AG09319 (cell line): ENCODE results near the gene ST14.
"Not testable (repeated sequence)": the region's sequence is repeated elsewhere in the genome, so short reads cannot be mapped to it uniquely, and the experiment has no call there.

Experiments
- DNase-seq: peaks from one replicate; pipeline ENCODE4 v3.0.0-alpha.2; 2010; ENCODE audit warnings: low read depth; ENCODE audit errors: extremely low read depth
- TF ChIP-seq, protein P1 (sequence below): IDR thresholded peaks from 2 replicates; pipeline ENCODE4 v1.5.1; 2011; ENCODE audit warnings: low read depth, mild to moderate bottlenecking, inconsistent platforms, low read length, moderate library complexity

Gene ST14

DNA sequence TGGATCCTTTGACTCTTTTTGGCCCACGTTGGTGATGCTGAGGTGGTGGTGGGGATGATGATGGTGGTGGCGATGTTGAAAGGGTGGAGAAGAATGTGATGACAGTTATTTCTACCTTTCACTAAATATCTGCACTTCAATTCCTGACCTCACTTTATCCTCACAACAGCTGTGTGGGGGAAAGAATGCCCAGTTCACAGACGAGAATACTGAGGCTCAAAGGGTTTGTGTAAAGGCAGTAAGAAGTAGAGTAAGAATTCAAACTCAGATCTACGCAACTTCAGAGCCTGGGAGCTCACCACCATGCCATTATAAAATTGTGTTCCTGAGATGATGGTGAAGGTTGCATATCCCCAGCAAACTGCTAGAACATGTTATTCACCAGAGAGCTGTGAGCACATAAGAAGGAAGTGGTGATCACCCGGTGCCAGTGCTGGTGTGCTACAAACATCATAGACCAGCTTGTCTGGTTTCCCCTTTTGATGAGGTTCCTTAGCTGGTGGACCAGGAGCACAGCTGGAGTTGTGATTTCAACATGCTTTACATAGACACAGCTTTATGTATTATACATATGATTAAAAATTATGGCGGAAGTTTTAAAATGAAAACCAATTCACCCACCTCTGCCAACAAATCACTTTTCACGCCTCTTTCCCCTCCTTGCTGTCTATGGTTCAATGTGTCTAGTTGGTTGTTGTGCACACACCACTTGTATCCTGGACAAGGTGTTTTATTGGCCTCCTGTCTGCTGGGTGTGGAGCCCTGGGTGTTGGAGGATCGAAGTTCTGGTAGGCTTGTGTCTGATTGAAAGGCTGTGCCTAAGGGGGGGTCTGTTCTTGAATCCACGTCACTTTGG is 6.2 kb downstream of the ST14 start:
- DNase-seq, result no peak

DNA sequence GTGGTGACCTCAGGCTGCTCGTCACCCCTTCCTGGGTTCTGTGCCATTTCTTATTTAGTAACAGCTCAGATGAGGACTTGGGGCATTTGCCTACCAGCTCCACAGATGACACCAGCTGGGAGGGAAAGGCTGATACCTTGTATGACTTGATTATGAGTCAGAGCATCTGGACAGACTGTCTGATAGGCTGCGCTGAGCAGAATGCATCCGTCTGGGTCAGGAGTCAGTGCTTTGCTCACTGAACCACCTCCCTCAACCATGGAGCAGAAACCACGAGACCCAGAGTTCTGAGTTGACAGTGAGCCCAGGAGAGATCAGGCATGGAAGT is 6.8 kb downstream of the ST14 start:
- TF ChIP-seq, protein P1, sequence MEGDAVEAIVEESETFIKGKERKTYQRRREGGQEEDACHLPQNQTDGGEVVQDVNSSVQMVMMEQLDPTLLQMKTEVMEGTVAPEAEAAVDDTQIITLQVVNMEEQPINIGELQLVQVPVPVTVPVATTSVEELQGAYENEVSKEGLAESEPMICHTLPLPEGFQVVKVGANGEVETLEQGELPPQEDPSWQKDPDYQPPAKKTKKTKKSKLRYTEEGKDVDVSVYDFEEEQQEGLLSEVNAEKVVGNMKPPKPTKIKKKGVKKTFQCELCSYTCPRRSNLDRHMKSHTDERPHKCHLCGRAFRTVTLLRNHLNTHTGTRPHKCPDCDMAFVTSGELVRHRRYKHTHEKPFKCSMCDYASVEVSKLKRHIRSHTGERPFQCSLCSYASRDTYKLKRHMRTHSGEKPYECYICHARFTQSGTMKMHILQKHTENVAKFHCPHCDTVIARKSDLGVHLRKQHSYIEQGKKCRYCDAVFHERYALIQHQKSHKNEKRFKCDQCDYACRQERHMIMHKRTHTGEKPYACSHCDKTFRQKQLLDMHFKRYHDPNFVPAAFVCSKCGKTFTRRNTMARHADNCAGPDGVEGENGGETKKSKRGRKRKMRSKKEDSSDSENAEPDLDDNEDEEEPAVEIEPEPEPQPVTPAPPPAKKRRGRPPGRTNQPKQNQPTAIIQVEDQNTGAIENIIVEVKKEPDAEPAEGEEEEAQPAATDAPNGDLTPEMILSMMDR, result no peak
- DNase-seq, result peak; percentile 58

More for the DNA sequence above, 6.2 kb downstream of the ST14 start:
- TF ChIP-seq, protein P1, result no peak

DNA sequence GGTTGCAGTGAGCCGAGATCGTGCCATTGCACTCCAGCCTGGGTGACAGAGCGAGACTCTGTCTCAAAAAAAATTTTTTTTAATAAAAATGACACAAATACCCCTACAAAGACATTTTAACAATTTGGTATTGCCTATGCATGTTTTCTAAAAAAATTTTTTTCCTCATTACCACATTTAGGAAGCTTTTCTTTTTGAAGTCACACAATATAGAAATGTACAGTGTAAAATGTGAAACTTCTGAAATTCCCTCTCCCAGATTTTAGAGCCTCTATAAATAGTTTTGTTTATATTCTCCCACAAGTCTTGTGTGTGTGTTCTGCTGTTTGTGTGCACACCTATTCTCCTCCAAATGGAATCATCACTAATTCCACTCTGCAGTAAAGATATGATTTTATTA is 7.6 kb downstream of the ST14 start:
- no peak for DNase-seq
- TF ChIP-seq, protein P1, result no peak

DNA sequence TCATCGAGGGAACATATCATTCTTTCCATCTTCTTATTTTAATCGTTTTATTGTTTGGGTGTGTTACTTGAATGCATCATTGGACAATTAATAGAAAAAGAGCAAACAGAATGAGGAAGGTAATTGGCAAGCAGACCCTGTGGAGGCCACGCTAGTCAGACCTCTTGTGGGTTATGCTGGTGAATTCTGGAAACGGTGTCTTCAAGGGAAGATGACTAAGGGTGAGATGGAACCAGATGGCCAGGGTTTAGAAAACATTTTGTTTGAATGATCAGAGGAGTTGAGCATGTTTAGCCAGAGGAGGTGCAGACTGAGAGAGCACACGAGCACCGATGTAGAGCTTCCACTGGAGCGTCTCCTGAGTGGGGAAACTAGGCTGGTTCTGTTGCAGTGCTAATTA is 8.5 kb downstream of the ST14 start:
- no peak for DNase-seq
- TF ChIP-seq, protein P1, result no peak

DNA sequence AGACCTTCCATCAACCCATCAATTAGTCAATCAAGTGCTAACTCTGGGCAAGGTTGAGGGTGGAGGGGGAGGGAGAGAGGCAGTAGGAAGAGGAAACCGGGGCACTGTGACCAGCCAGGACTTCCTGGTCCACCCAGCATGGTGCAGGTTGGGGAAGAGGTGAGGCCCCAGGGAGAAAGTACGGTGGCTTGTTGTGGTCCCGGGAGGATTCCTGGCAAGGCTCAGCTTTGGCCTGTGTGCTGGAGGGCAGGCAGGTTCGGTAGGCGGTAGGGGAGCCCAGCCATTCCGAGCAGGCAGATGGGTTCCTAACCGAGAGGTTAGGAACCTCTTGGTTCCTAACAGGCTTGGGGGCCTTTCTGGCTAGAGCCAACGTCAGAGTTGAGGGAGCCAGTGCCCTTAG is 10.8 kb downstream of the ST14 start:
- TF ChIP-seq, protein P1, result no peak
- no peak for DNase-seq

DNA sequence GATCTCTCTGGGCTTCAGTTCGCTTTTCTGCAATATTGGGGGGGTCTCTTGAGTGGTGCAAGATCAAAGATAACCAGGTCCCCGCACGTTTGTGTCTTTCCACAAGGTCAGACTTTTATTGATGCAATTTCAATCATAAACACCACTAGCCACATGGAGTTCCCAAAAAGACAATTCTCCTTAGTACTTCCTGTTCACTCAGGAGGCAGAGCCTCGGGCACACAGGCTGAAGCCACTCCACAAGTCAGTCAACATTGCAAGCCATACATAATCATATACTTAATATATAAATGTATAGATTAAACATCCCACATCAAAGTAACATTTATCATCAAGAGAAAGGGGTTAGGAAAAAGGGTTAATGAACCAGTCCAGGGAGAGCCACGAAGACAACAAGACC is 12.0 kb downstream of the ST14 start:
- TF ChIP-seq, protein P1, result no peak
- DNase-seq, result no peak

DNA sequence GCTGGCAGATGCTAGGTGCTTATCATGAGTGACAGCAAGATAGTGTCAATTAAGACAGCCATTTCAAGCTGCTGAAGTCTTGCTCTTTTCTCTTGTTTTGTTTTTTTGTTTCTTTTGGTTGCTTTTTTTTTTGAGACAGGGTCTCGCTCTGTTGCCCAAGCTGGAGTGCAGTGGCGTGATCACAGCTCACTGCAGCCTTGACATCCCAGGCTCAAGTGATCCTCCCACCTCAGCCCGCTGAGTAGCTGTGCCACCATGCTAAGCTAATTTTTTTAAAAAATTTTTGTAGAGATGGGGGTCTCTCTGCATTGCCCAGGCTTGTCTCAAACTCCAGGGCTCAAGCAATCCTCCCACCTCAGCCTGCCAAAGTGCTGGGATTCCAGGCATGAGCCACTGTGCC is 12.4 kb downstream of the ST14 start:
- not testable (repeated sequence) for DNase-seq

DNA sequence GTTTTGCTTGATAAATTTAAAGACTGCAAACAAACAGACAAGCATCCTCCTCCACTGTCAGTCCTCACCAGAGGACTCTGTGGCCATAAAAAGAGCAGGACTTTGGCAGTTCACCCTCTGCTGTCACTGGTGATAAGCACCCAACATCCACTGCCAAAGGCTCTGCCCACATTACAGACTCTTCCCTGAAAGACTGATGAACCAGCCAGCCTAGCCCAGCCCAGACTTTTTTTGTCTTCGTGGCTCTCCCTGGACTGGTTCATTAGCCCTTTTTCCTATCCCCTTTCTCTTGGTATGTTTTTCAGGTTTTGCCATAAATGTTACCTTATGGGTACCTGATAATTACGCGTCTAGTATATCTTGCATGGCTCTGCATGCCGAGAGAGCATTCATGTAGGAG is 15.1 kb downstream of the ST14 start:
- no peak for DNase-seq
- TF ChIP-seq, protein P1, result no peak
